Measurements from ENCODE around the gene JMJD4. TPM values are rescaled to one million over a fixed set of nuclear protein-coding genes. Genes with fewer than 3 reads are reported as not detected.

Gene JMJD4
- total RNA-seq, 3 donors from 2014 or later = 11.7 to 27.2 (median 21.0) TPM

GRCh38 chr1:227731696-227732585 is 3.2 kb downstream of the JMJD4 start:
- TF ChIP-seq POLR2AphosphoS5 (IDR thresholded peaks at IDR 0.05) = no peak
- TF ChIP-seq POLR2A (IDR thresholded peaks at IDR 0.05) = no peak
- TF ChIP-seq CTCF (IDR thresholded peaks at IDR 0.05) = no peak
- H3K4me1 ChIP-seq = peaks cover 0 to 28% of the 10 kb centered on the region in 2 donors

GRCh38 chr1:227731241-227731677 is 3.8 kb downstream of the JMJD4 start:
- no peak for TF ChIP-seq POLR2AphosphoS5 (IDR thresholded peaks at IDR 0.05)
- TF ChIP-seq POLR2A (IDR thresholded peaks at IDR 0.05) = no peak
- no peak for TF ChIP-seq CTCF (IDR thresholded peaks at IDR 0.05)
- Histone ChIP-seq H3K27ac (no peak overlapping the region), H3K9me3 (no peaks in the 10 kb centered on the region), H3K4me1 (peaks cover 0 to 27% of the 10 kb centered on the region in 2 donors), H3K27me3 (no peaks in the 10 kb centered on the region), H3K4me3 (no peak overlapping the region), H3K36me3 (no peaks in the 10 kb centered on the region)
- intact Hi-C loops (cut with DNase I; ENCODE audit: low total_unique reads) = no loop called here
- peak in 1 of 2 donors; percentile 27 for DNase-seq (ENCODE audit: low spot score in 2 of 2)

More at GRCh38 chr1:227731696-227732585, 3.2 kb downstream of the JMJD4 start:
- H3K4me3 ChIP-seq = no peak overlapping the region
- H3K27ac ChIP-seq = no peak overlapping the region
- no peaks in the 10 kb centered on the region for H3K27me3 ChIP-seq
- intact Hi-C loops (cut with DNase I; ENCODE audit: low total_unique reads) = no loop called here
- no peaks in the 10 kb centered on the region for H3K36me3 ChIP-seq
- peak in 1 of 2 donors; percentile 44 for DNase-seq (ENCODE audit: low spot score in 2 of 2)
- no peaks in the 10 kb centered on the region for H3K9me3 ChIP-seq

- Histone ChIP-seq H3K36me3 (no peaks in the 10 kb centered on the region), H3K9me3 (no peaks in the 10 kb centered on the region), H3K4me1 (peaks cover 0 to 24% of the 10 kb centered on the region in 2 donors), H3K27ac (no peak overlapping the region), H3K27me3 (no peaks in the 10 kb centered on the region), H3K4me3 (no peak overlapping the region)
- TF ChIP-seq POLR2A (IDR thresholded peaks at IDR 0.05) (no peak), CTCF (IDR thresholded peaks at IDR 0.05) (no peak), POLR2AphosphoS5 (IDR thresholded peaks at IDR 0.05) (no peak)
- no peak for DNase-seq (ENCODE audit: low spot score in 2 of 2)
- intact Hi-C loops (cut with DNase I; ENCODE audit: low total_unique reads) = no loop called here
Observed at GRCh38 chr1:227730630-227731151, 4.4 kb downstream of the JMJD4 start.

GRCh38 chr1:227729881-227730629 is 5.0 kb downstream of the JMJD4 start:
- intact Hi-C loops (cut with DNase I; ENCODE audit: low total_unique reads) = no loop called here
- Histone ChIP-seq H3K27ac (peak overlapping the region; percentile 2 to 77), H3K4me1 (peaks cover 0 to 24% of the 10 kb centered on the region in 2 donors), H3K36me3 (no peaks in the 10 kb centered on the region), H3K4me3 (no peak overlapping the region), H3K27me3 (no peaks in the 10 kb centered on the region), H3K9me3 (no peaks in the 10 kb centered on the region)
- TF ChIP-seq CTCF (IDR thresholded peaks at IDR 0.05) (peak; percentile 26 to 56 (median 35)), POLR2AphosphoS5 (IDR thresholded peaks at IDR 0.05) (no peak), POLR2A (IDR thresholded peaks at IDR 0.05) (no peak)
- no peak for DNase-seq (ENCODE audit: low spot score in 2 of 2)
